H1 (cell line): ENCODE results near the gene FAM114A2. TPM values are rescaled to one million over a fixed set of nuclear protein-coding genes. Genes with fewer than 3 reads are reported as not detected.
A peak's percentile ranks its signal among the peaks of the same experiment; 100 is the strongest.

Experiments
- CTCF ChIA-PET: fragments of 300-600 bp; sonication (Branson Sonifier 250); formaldehyde crosslinking; loops from one replicate; lab custom pipeline; 2021; ENCODE audit not compliant: partially characterized antibody; lab: Charles Lee
- POLR2A ChIA-PET: fragments of 300-600 bp; sonication (Branson Sonifier 250); formaldehyde crosslinking; loops from one replicate; lab custom pipeline; 2021; ENCODE audit warnings: inconsistent platforms; ENCODE audit not compliant: partially characterized antibody; lab: Charles Lee
- DNase-seq, 2 experiments: peaks; one replicate each; pipeline versions ENCODE4 v3.0.0 to v3.0.0-alpha.2; 2010 to 2022; ENCODE audit warnings: low spot score in 2 of 2, low read depth in 1 of 2, mixed read lengths in 1 of 2
- FAIRE-seq: peaks from 2 replicates; lab custom pipeline; 2011; peaks lifted over from hg19 to GRCh38; lab: Jason Lieb, UNC
- H2AFZ ChIP-seq: 2 replicates; pipeline ENCODE4 v1.8.1; 2012; ENCODE audit warnings: low read length, inconsistent platforms
- H2AK5ac ChIP-seq: 2 replicates; pipeline ENCODE4 v1.6.1; 2013; ENCODE audit warnings: low read depth, low read length
- H2BK120ac ChIP-seq: replicated peaks from 2 replicates; pipeline ENCODE3; 2013; ENCODE audit warnings: low read depth, low read length, inconsistent platforms
- H2BK12ac ChIP-seq: 2 replicates; pipeline ENCODE4 v1.6.1; 2013; ENCODE audit warnings: low read depth, low read length
- H2BK15ac ChIP-seq: 2 replicates; pipeline ENCODE4 v1.6.1; 2013; ENCODE audit warnings: low read length
- H2BK20ac ChIP-seq: 2 replicates; pipeline ENCODE4 v1.6.1; 2013; ENCODE audit warnings: low read length
- H2BK5ac ChIP-seq: 2 replicates; pipeline ENCODE4 v1.6.1; 2013; ENCODE audit warnings: low read depth, low read length
- H3K14ac ChIP-seq: 2 replicates; pipeline ENCODE4 v1.6.1; 2013; ENCODE audit warnings: inconsistent platforms; ENCODE audit not compliant: insufficient read length
- H3K18ac ChIP-seq: 2 replicates; pipeline ENCODE4 v1.6.1; 2013; ENCODE audit warnings: low read length; ENCODE audit errors: extremely low read depth
- H3K23ac ChIP-seq: 2 replicates; pipeline ENCODE4 v1.6.1; 2013; ENCODE audit warnings: inconsistent platforms; ENCODE audit not compliant: insufficient read length
- H3K23me2 ChIP-seq: 2 replicates; pipeline ENCODE4 v1.6.1; 2013; ENCODE audit warnings: low read depth, low read length
- H3K27ac ChIP-seq: 2 replicates; pipeline ENCODE4 v1.6.1; 2011; ENCODE audit warnings: low read depth, low read length, inconsistent platforms
- H3K27me3 ChIP-seq, 4 experiments: replicated peaks in 1 of 4; 1 replicate in 1 of 4; 2 replicates in 3 of 4; pipeline versions ENCODE4 v1.6.1 to v1.8.1; 2011 to 2013; ENCODE audit warnings: low read length in 3 of 4, mild to moderate bottlenecking in 3 of 4, inconsistent platforms in 2 of 4, mixed read lengths in 2 of 4, moderate library complexity in 1 of 4; ENCODE audit not compliant: control insufficient read depth in 3 of 4, insufficient read depth in 3 of 4; ENCODE audit errors: extremely low read depth in 1 of 4
- H3K36me3 ChIP-seq, 4 experiments: 2 replicates each; pipeline versions ENCODE4 v1.6.1 to v1.8.1; 2011 to 2013; ENCODE audit warnings: mild to moderate bottlenecking in 4 of 4, low read length in 3 of 4, moderate library complexity in 2 of 4, control low read depth in 1 of 4, inconsistent platforms in 1 of 4; ENCODE audit not compliant: insufficient read depth in 4 of 4, control insufficient read depth in 2 of 4
- H3K4ac ChIP-seq: replicated peaks from 2 replicates; pipeline ENCODE3; 2013; ENCODE audit warnings: low read length, low read depth, mixed read lengths, inconsistent platforms; ENCODE audit not compliant: insufficient read length
- H3K4me1 ChIP-seq, 4 experiments: replicated peaks in 1 of 4; 1 replicate in 1 of 4; 2 replicates in 3 of 4; pipeline versions ENCODE4 v1.6.1 to v1.8.1; 2011 to 2013; ENCODE audit warnings: low read length in 3 of 4, inconsistent platforms in 2 of 4, mixed read lengths in 1 of 4; ENCODE audit not compliant: insufficient read depth in 4 of 4, control insufficient read depth in 3 of 4
- H3K4me2 ChIP-seq, 2 experiments: 2 replicates each; pipeline versions ENCODE4 v1.6.1 to v1.8.1; 2011 to 2013; ENCODE audit warnings: low read depth in 2 of 2, low read length in 2 of 2, control low read depth in 1 of 2, inconsistent platforms in 1 of 2, mild to moderate bottlenecking in 1 of 2; ENCODE audit not compliant: insufficient read depth in 1 of 2
- H3K4me3 ChIP-seq, 4 experiments: fragments of 200-600, 300-600 bp in 1 of 4; sonication (generic), shearing (Covaris generic), sonication (Bioruptor Twin) in 1 of 4; 2 replicates each; pipeline versions ENCODE4 v1.5.1 to v1.8.1; 2011 to 2016; ENCODE audit warnings: low read length in 4 of 4, low read depth in 3 of 4, control low read depth in 2 of 4, inconsistent platforms in 2 of 4, mild to moderate bottlenecking in 2 of 4, mixed read lengths in 1 of 4, moderate library complexity in 1 of 4; ENCODE audit not compliant: insufficient read depth in 2 of 4; ENCODE audit errors: extremely low read depth in 1 of 4
- H3K56ac ChIP-seq: replicated peaks from 2 replicates; pipeline ENCODE3; 2013; ENCODE audit warnings: low read depth, mild to moderate bottlenecking, mixed read lengths, low read length, inconsistent platforms; ENCODE audit not compliant: insufficient read length
- H3K79me1 ChIP-seq: 2 replicates; pipeline ENCODE4 v1.6.1; 2013; ENCODE audit warnings: low read depth, low read length, control low read depth
- H3K79me2 ChIP-seq, 2 experiments: 2 replicates each; pipeline versions ENCODE4 v1.6.1 to v1.8.1; 2012 to 2013; ENCODE audit warnings: low read length in 2 of 2, mild to moderate bottlenecking in 2 of 2, inconsistent platforms in 1 of 2; ENCODE audit not compliant: insufficient read depth in 2 of 2, control insufficient read depth in 1 of 2
- H3K9ac ChIP-seq, 4 experiments: replicated peaks in 1 of 4; 1 replicate in 1 of 4; 2 replicates in 3 of 4; pipeline versions ENCODE4 v1.6.1 to v1.8.1; 2011 to 2013; ENCODE audit warnings: low read depth in 3 of 4, low read length in 3 of 4, control low read depth in 2 of 4, mild to moderate bottlenecking in 2 of 4, moderate library complexity in 2 of 4, inconsistent platforms in 1 of 4; ENCODE audit errors: extremely low read depth in 1 of 4
- H3K9me3 ChIP-seq, 2 experiments: 2 replicates each; pipeline versions ENCODE4 v1.6.1 to v1.8.1; 2012 to 2013; ENCODE audit warnings: mild to moderate bottlenecking in 2 of 2, moderate library complexity in 2 of 2, control low read depth in 1 of 2, inconsistent platforms in 1 of 2, low read depth in 1 of 2, low read length in 1 of 2, mixed read lengths in 1 of 2; ENCODE audit not compliant: insufficient read depth in 2 of 2
- H4K20me1 ChIP-seq, 2 experiments: replicated peaks in 1 of 2; 2 replicates each; pipeline versions ENCODE3 to v1.8.1; 2011 to 2013; ENCODE audit warnings: inconsistent platforms in 2 of 2, low read length in 2 of 2, mild to moderate bottlenecking in 1 of 2; ENCODE audit not compliant: insufficient read depth in 2 of 2, control insufficient read depth in 1 of 2
- H4K5ac ChIP-seq: 2 replicates; pipeline ENCODE4 v1.6.1; 2013; ENCODE audit warnings: low read length, low read depth, mixed read lengths, inconsistent platforms; ENCODE audit not compliant: insufficient read length
- H4K8ac ChIP-seq: 2 replicates; pipeline ENCODE4 v1.8.0; 2013; ENCODE audit warnings: mild to moderate bottlenecking, moderate library complexity, low read length, inconsistent platforms; ENCODE audit not compliant: insufficient read depth; ENCODE audit errors: extremely low read depth
- H4K91ac ChIP-seq: replicated peaks from 2 replicates; pipeline ENCODE3; 2013; ENCODE audit warnings: low read length, mixed read lengths, inconsistent platforms; ENCODE audit not compliant: insufficient read length
- ASH2L ChIP-seq: fragments of 200-600, 300-600 bp; sonication (generic); IDR thresholded peaks from one replicate; pipeline ENCODE4 v1.7.1; 2017; ENCODE audit warnings: low read length
- ATF3 ChIP-seq: IDR thresholded peaks from 2 replicates; pipeline ENCODE4 v1.6.1; 2011; ENCODE audit warnings: low read depth, mild to moderate bottlenecking, low read length; ENCODE audit not compliant: insufficient read depth
- CREB1 ChIP-seq: IDR thresholded peaks from 2 replicates; pipeline ENCODE4 v1.6.1; 2012; ENCODE audit warnings: inconsistent platforms
- EZH2 ChIP-seq: fragments of 200-600 bp; sonication (generic); IDR thresholded peaks from 2 replicates; pipeline ENCODE4 v1.7.1; 2012; ENCODE audit warnings: low read depth, mild to moderate bottlenecking, moderate library complexity, low read length, inconsistent platforms; ENCODE audit not compliant: severe bottlenecking
- SIN3A ChIP-seq, 2 experiments: IDR thresholded peaks in 1 of 2; conservative IDR thresholded peaks in 1 of 2; 2 replicates each; pipeline ENCODE4 v1.6.1; 2011 to 2012; ENCODE audit warnings: low read length in 2 of 2, improper control_type of control experiment in 1 of 2, low read depth in 1 of 2, mild to moderate bottlenecking in 1 of 2
- WGBS, 2 experiments: shearing (Covaris generic) in 1 of 2; methylation state at CpG; one replicate each; pipeline versions ENCODE4 v1.1.6 to v1.1.7; 2013 to 2015; ENCODE audit warnings: low lambda C conversion rate in 2 of 2, mixed read lengths in 2 of 2, inconsistent platforms in 1 of 2, low coverage in 1 of 2, missing lambda C conversion rate in 1 of 2; ENCODE audit not compliant: insufficient replicate concordance in 2 of 2, insufficient coverage in 1 of 2, insufficient read length in 1 of 2; ENCODE audit errors: extremely low coverage in 1 of 2, missing lambda C conversion rate in 1 of 2; 5-methylcytosine and 5-hydroxymethylcytosine counted together
- polyA plus RNA-seq, 7 experiments: library from polyadenylated mRNA; depleted of rRNA in 3 of 7; stranded (reverse) in 5 of 7; unstranded in 2 of 7; fragments of >200 nt in 5 of 7; fragments of 200-250 nt in 2 of 7; gene quantifications; 1 replicate in 5 of 7; 2 replicates in 1 of 7; 4 replicates in 1 of 7; pipeline versions ENCODE4 v1.2.1 to v1.2.3, GENCODE V29; 2011 to 2013; ENCODE audit warnings: missing spikeins in 2 of 7, mixed read lengths in 2 of 7
- total RNA-seq: library from RNA; stranded (reverse); fragmentation: NEBNext Ultra II Directional; extraction: Animal tissue kit (Norgen Biotek cat#: 25700); gene quantifications from 2 replicates; pipeline ENCODE4 v1.2.1, GENCODE V29; 2021

FAM114A2 gene
- total and polyA plus RNA-seq, 2 of the 8 experiments (the other 6 are each of a cell fraction or from before 2014, with no cell fraction given) = 3.8 to 9.2 TPM

GRCh38 chr5:154059039-154059430, 20.3 kb upstream of the FAM114A2 start:
- ChIA-PET POLR2A (interaction anchor here (0.7 to 2.1 kb wide), 3 partner anchors 10 to 13 kb away, joined by 3 to 9 read pairs (median 7); no protein-coding TSS in a partner anchor), CTCF (interaction anchor here (0.7 to 6.8 kb wide), 12 partner anchors 10 to 345 kb away, joined by 3 to 33 read pairs (median 4); no protein-coding TSS in a partner anchor)
- Histone ChIP-seq H2BK15ac (no peak overlapping the region), H3K23me2 (no peaks in the 10 kb centered on the region), H3K79me1 (no peaks in the 10 kb centered on the region), H3K14ac (no peak overlapping the region), H3K9ac (no peak overlapping the region), H3K18ac (no peak overlapping the region), H3K56ac (no peak overlapping the region), H3K4me1 (peaks cover 0 to 19% (median 2%) of the 10 kb centered on the region in 4 experiments; a peak in 2 of 7 replicates), H4K20me1 (peaks cover 2 to 15% of the 10 kb centered on the region in 2 experiments), H3K27me3 (no peaks in the 10 kb centered on the region; a peak in 1 of 7 replicates), H3K36me3 (no peaks in the 10 kb centered on the region; a peak in 1 of 8 replicates), H2BK12ac (no peak overlapping the region), H2AFZ (no peak overlapping the region), H3K23ac (no peak overlapping the region), H2BK120ac (no peak overlapping the region), H3K4me3 (no peak overlapping the region), H3K79me2 (no peaks in the 10 kb centered on the region), H3K4ac (no peak overlapping the region), H2BK5ac (no peak overlapping the region), H3K27ac (no peak overlapping the region), H2AK5ac (no peak overlapping the region), H4K8ac (no peak overlapping the region), H2BK20ac (no peak overlapping the region), H3K9me3 (no peaks in the 10 kb centered on the region), H4K91ac (no peak overlapping the region), H4K5ac (no peak overlapping the region), H3K4me2 (0 out of 4 replicates have a peak overlapping the region, but pooled peaks of 1 of the 2 experiments have one; percentile 7)
- WGBS, 2 experiments = 71% methylated on average over 6 of the region's 6 CpGs; no CpG with 5 or more reads in 1 of the 2 experiments
- DNase-seq (no peak), FAIRE-seq (no peak)
- no peak for TF ChIP-seq ATF3
- no peak for TF ChIP-seq EZH2
- TF ChIP-seq CREB1 = no peak
- 0 out of 4 replicates have a peak, but pooled peaks of 1 of the 2 experiments have one; percentile 32 for TF ChIP-seq SIN3A (conservative IDR thresholded peaks at IDR 0.05 in 1 of 2, IDR thresholded peaks at IDR 0.05 in 1 of 2; ENCODE audit: low read depth in 1 of 2, low read length in 2 of 2)
- no peak for TF ChIP-seq ASH2L
